GM13977 (cell line): Measurements from ENCODE around the gene RELCH.

ENCODE experiments used
- DNase-seq: peaks from one replicate; pipeline ENCODE4 v3.0.0; 2012; ENCODE audit warnings: low spot score
- in situ Hi-C: fragments of 300-500 bp; cut with MboI; formaldehyde crosslinking; loops from one replicate; pipeline ENCODE4 v1.12.0; 2022; ENCODE audit warnings: low sequenced_read_pairs, low pct_unique_long_range_greater_than_20kb, mixed read lengths, inconsistent platforms; ENCODE audit not compliant: unreplicated experiment
- TF ChIP-seq, protein P1 (sequence below): IDR thresholded peaks from 2 replicates; pipeline ENCODE4 v1.5.1; 2012; ENCODE audit warnings: mild to moderate bottlenecking, control low read depth; ENCODE audit not compliant: insufficient read depth; ENCODE audit errors: extremely low read depth, missing control alignments

Gene RELCH

DNA sequence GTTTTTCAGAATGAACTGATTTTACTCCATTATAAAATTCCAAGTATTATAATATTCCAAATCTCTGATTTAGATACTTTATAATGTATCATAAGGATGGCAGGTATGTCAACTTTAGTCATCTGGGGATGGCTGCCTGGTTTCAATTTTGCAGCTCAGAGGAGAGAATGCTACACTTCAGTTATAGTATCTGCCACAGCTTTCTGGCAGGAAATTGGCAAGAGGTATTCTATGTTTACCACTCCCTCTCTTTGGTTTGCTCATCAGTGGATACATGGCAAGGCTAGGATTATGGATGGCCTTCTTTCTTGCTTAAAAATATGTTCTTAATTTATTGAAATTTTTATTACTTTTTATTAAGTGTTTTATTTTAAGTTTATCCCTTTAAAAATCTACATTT is 71.0 kb downstream of the RELCH start:
- in situ Hi-C loops, result no loop called here
- TF ChIP-seq, protein P1, sequence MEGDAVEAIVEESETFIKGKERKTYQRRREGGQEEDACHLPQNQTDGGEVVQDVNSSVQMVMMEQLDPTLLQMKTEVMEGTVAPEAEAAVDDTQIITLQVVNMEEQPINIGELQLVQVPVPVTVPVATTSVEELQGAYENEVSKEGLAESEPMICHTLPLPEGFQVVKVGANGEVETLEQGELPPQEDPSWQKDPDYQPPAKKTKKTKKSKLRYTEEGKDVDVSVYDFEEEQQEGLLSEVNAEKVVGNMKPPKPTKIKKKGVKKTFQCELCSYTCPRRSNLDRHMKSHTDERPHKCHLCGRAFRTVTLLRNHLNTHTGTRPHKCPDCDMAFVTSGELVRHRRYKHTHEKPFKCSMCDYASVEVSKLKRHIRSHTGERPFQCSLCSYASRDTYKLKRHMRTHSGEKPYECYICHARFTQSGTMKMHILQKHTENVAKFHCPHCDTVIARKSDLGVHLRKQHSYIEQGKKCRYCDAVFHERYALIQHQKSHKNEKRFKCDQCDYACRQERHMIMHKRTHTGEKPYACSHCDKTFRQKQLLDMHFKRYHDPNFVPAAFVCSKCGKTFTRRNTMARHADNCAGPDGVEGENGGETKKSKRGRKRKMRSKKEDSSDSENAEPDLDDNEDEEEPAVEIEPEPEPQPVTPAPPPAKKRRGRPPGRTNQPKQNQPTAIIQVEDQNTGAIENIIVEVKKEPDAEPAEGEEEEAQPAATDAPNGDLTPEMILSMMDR, result no peak
- no peak for DNase-seq

GRCh38 chr18:62258616-62259015 is 71.6 kb downstream of the RELCH start:
- in situ Hi-C loops, result no loop called here

GRCh38 chr18:62262061-62262460 is 75.0 kb downstream of the RELCH start:
- TF ChIP-seq, protein P1, result no peak
- in situ Hi-C loops, result no loop called here
- DNase-seq, result no peak

More at GRCh38 chr18:62258616-62259015, 71.6 kb downstream of the RELCH start:
- no peak for DNase-seq
- TF ChIP-seq, protein P1, result no peak

- DNase-seq, result no peak
- in situ Hi-C loops, result no loop called here
- TF ChIP-seq, protein P1, result no peak
Measured at GRCh38 chr18:62264984-62265383, 77.9 kb downstream of the RELCH start.

- in situ Hi-C loops, result no loop called here
- TF ChIP-seq, protein P1, result no peak
- DNase-seq, result no peak
Measured at GRCh38 chr18:62277045-62277444, 90.0 kb downstream of the RELCH start.

DNA sequence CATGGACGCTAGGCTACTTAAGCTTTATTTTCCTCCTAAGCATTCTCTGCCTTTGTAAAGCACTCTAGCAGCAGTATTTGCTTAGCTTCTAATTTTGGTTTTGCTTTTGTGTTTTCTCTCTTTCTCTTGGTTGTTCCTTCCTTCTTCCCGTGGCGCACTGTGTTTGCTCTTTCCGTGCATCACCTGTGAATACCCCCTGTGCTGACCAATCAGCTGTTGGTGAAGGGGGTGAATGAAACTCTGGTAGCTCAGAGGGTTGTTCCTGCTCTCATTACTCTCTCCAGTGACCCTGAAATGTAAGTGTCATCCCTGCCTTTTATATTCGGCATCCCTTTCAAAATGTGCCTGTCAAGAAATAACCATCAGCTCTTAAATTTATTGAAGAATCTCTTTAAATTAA is 92.5 kb downstream of the RELCH start:
- in situ Hi-C loops, result no loop called here
- no peak for DNase-seq
- TF ChIP-seq, protein P1, result no peak

DNA sequence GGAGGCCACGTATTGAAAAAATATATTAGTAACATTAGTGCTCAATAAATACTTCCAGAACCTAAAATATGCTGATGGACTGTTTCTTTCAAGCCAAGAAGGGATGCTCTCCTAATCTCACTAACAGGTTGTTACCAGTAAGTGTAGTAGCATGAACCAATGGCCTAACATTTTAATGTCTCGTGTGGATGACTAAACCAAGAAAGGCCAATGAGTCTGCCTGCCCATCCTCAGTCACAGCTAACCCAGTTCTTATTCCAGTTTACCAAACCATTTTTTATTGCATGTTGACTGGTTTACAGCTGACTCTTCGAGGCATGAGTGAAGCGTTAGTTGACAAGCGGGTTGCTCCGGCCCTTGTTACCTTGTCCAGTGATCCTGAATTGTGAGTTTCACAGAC is 93.0 kb downstream of the RELCH start:
- in situ Hi-C loops, result no loop called here
- DNase-seq, result no peak

More for the DNA sequence above, 93.0 kb downstream of the RELCH start:
- TF ChIP-seq, protein P1, result no peak
